ENCODE measurements around the gene TMEM263.
"Not testable (repeated sequence)": the region's sequence is repeated elsewhere in the genome, so short reads cannot be mapped to it uniquely, and the experiment has no call there.

TMEM263 gene

GRCh38 chr12:106913456-106913855 is 42.3 kb upstream of the TMEM263 start:
- H3K4me3 ChIP-seq (ENCODE audit: low read length), result no peak overlapping the region
- DNase-seq (ENCODE audit: low read depth), result no peak
- no peak for TF ChIP-seq CTCF (conservative IDR thresholded peaks at IDR 0.05; ENCODE audit: low read length)

GRCh38 chr12:106914796-106915634 is 40.7 kb upstream of the TMEM263 start:
- DNase-seq (ENCODE audit: low read depth), result no peak
- H3K4me3 ChIP-seq (ENCODE audit: low read length), result no peak overlapping the region
- no peak for TF ChIP-seq CTCF (conservative IDR thresholded peaks at IDR 0.05; ENCODE audit: low read length)

GRCh38 chr12:106915635-106916026 is 40.1 kb upstream of the TMEM263 start:
- H3K4me3 ChIP-seq (ENCODE audit: low read length), result no peak overlapping the region
- DNase-seq (ENCODE audit: low read depth), result no peak
- no peak for TF ChIP-seq CTCF (conservative IDR thresholded peaks at IDR 0.05; ENCODE audit: low read length)

- TF ChIP-seq CTCF (conservative IDR thresholded peaks at IDR 0.05; ENCODE audit: low read length), result no peak
- no peak for DNase-seq (ENCODE audit: low read depth)
- H3K4me3 ChIP-seq (ENCODE audit: low read length), result no peak overlapping the region
Observed at GRCh38 chr12:106917503-106917902, 38.2 kb upstream of the TMEM263 start.

GRCh38 chr12:106918746-106919145 is 37.0 kb upstream of the TMEM263 start:
- no peak overlapping the region for H3K4me3 ChIP-seq (ENCODE audit: low read length)
- TF ChIP-seq CTCF (conservative IDR thresholded peaks at IDR 0.05; ENCODE audit: low read length), result peak; percentile 36
- no peak for DNase-seq (ENCODE audit: low read depth)

GRCh38 chr12:106919910-106920544 is 35.7 kb upstream of the TMEM263 start:
- DNase-seq (ENCODE audit: low read depth), result peak; percentile 50

GRCh38 chr12:106921976-106922375 is 33.7 kb upstream of the TMEM263 start:
- DNase-seq (ENCODE audit: low read depth); H3K4me3 ChIP-seq (ENCODE audit: low read length): not testable (repeated sequence)

More at GRCh38 chr12:106919910-106920544, 35.7 kb upstream of the TMEM263 start:
- no peak overlapping the region for H3K4me3 ChIP-seq (ENCODE audit: low read length)
- peak; percentile 76 for TF ChIP-seq CTCF (conservative IDR thresholded peaks at IDR 0.05; ENCODE audit: low read length)

- not testable (repeated sequence) for DNase-seq (ENCODE audit: low read depth)
Observed at GRCh38 chr12:106923594-106923993, 32.1 kb upstream of the TMEM263 start.

More at GRCh38 chr12:106923594-106923993, 32.1 kb upstream of the TMEM263 start:
- H3K4me3 ChIP-seq (ENCODE audit: low read length), result not testable (repeated sequence)

Data from AG10803 (cell line).